Activated CD4-positive, alpha-beta T cell treated with anti-CD3 and anti-CD28 coated beads, Interleukin-2, Interleukin-6, amounts not matched to agents 100 ng/mL and 50 ng/mL, durations not matched to agents 16 hours and 8 hours (primary cell): ENCODE results near the gene PLEKHA6.
"Not testable (repeated sequence)": the region's sequence is repeated elsewhere in the genome, so short reads cannot be mapped to it uniquely, and the experiment has no call there.

Experiments used
- DNase-seq: peaks from one replicate; pipeline ENCODE4 v3.0.0-alpha.2; 2020

Gene PLEKHA6

GRCh38 chr1:204258213-204259115 is 101.3 kb downstream of the PLEKHA6 start:
- peak; percentile 27 for DNase-seq

DNA sequence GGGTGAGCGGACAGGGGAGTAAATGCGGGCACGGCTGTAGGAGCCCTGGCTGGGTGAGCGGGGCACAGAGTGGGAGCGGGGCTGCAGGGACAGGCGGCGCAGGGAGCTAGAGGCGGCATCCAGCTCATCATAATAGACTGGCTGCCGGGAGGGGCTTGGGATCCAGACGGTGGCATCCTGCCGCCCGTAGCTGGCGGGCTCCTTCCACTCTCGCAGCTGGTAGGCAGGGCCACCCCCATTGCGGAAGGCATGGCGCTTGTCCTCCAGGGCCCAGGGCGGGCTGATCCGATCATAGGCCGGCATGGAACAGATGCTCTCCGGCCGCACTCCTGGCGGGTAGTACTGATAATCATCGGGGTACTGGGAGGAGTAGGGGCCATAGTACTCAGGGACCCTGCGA is 102.3 kb downstream of the PLEKHA6 start:
- no peak for DNase-seq

- DNase-seq: no peak
Observed at GRCh38 chr1:204256531-204256930, 103.2 kb downstream of the PLEKHA6 start.

- no peak for DNase-seq
Observed at GRCh38 chr1:204255966-204256365, 103.8 kb downstream of the PLEKHA6 start.

DNA sequence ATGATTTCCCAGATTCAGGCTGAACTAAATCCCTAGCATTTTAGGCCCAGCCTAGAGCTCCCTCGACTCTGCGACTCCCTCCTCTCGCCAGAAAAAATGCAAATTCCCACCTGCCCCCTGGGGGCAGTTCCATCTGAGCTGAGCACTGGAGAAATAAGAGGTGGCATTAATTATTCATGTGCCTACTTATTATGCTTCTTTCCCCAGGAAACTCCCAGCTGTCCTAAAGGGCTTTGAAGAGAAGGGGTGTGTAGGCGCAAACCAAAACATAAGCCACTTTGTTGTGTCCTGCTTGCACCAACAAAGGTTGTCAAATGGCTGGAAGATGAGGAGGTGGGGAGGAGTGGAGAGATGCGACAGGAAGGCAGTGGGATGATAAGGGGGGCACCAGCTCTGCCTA is 104.5 kb downstream of the PLEKHA6 start:
- DNase-seq: no peak

- DNase-seq: no peak
Observed at GRCh38 chr1:204254031-204254661, 105.6 kb downstream of the PLEKHA6 start.

DNA sequence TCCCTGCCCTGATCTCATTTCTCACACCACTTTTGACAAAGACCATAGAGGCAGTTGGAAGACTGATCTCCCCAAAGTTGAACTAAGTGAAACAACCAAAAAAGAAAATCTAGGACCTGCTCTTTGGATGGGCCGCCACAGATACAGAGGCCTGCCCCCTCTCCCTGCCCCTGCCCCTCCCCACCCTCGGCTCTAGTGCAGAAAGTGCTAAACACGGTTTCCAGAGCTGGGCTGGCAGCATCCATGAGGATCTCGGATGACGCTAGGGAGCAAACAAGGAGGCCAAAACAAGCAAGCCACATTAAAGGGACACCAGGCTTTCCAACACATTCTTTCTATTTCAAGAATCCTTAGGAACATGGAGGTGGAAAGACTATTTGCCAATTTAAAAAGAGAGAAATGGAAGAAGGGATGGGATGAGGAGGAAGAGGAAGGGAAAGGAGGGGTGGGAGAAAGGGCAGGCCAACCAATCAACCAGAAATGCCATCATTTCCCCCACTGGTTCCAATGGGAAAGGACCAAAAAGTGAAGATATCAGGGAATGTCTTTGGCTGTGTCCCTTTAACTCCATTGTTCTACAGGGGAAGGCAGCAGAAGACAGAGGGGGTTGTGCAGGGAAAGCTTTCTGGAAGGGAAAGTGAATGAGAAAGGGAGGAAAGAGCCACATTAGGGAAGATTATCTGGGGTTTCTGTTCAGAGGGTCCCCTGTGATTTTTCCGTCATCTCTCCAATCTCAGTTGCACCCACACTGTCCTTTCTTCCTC is 107.6 kb downstream of the PLEKHA6 start:
- no peak for DNase-seq

GRCh38 chr1:204251286-204251685 is 108.4 kb downstream of the PLEKHA6 start:
- no peak for DNase-seq

GRCh38 chr1:204250428-204251030 is 109.2 kb downstream of the PLEKHA6 start:
- no peak for DNase-seq

GRCh38 chr1:204249736-204250427 is 109.8 kb downstream of the PLEKHA6 start:
- DNase-seq: no peak

GRCh38 chr1:204248954-204249353 is 110.8 kb downstream of the PLEKHA6 start:
- no peak for DNase-seq

DNA sequence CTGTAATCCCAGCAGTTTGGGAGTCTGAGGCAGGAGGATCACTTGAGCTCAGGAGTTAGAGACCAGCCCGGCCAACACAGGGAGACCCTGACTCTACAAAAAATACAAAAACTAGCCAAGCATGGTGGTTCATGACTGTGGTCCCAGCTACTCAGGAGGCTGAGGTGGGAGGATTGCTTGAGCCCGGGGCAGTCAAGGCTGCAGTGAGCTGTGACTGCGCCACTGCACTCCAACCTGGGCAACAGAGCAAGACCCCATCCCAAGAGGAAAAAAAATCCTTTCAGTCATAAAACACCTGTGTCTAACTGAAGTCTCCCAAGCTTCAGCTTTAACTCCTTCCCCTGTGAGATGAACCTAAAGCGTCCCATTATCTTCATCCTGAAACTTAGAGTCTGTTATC is 112.9 kb downstream of the PLEKHA6 start:
- no peak for DNase-seq

- DNase-seq: no peak
Observed at GRCh38 chr1:204242920-204243319, 116.8 kb downstream of the PLEKHA6 start.

- no peak for DNase-seq
Observed at GRCh38 chr1:204241914-204242313, 117.8 kb downstream of the PLEKHA6 start.

DNA sequence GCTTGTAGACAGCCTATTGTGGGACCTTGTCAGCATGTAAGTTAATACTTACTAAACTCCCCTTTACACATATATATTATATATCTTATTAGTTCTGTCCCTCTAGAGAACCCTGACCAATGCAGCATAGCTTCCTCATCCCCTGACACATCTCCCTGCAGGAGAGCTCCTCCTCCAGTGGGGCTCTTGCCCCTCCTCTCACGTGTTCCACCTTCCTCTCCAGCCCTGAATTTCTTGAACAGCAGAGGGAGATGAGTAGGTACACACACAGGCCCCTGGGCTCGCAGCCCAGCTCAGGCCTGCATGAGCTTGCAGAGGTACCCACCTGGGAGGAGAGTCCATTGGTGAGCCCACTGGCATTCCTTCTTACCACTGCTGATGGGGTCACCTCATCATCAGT is 118.7 kb downstream of the PLEKHA6 start:
- DNase-seq: no peak

DNA sequence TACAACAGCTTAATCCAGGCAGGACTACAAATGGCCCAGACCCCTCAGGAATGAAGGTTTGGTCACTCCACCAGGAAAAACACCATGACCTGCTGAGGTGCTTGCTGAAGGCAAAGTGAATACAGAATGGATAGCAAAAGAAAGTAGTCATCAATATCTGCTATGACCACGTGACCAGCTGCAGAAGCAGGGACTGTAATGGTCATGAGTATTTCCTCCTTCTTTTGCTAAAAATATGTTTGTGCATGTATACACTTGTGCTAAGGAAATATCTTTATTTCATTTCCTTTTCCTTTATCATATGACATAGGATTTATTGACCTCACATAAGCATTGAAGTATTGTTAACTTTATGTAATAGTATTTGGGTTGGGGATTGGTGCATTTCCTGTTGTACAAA is 119.5 kb downstream of the PLEKHA6 start:
- DNase-seq: no peak

DNA sequence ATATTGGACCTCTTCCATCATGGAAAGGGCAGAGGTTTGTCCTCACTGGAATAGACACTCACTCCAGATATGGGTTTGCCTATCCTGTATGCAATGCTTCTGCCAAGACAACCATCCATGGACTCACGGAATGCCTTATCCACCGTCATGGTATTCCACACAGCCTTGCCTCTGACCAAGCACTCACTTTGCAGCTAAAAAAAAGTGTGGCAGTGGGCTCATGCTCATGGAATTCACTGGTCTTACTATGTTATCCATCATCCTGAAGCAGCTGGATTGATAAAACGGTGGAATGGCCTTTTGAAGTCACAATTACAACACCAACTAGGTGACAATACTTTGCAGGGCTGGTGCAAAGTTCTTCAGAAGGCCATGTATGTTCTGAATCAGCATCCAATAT is 120.3 kb downstream of the PLEKHA6 start:
- DNase-seq: not testable (repeated sequence)

GRCh38 chr1:204238520-204238919 is 121.2 kb downstream of the PLEKHA6 start:
- DNase-seq: not testable (repeated sequence)

- DNase-seq: not testable (repeated sequence)
Observed at GRCh38 chr1:204237515-204237914, 122.2 kb downstream of the PLEKHA6 start.

DNA sequence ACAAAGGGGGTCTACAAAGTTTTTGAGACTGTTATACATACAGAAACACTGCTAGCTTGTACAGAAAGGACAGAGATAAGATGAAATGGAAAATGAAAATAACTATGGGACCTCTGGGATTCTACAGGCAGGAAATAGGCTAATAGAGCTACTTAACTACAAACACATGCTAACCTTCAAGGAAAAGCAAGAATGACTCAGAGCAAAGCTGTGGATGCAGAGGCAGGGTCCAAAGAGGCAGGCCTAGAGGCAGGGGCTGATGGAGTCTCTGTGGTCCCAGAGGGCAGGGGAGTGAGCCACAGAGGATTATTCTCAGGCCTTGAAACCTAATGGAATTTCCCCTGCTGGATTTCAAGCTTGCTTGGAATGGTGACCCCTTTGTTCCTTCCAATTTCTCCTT is 127.2 kb downstream of the PLEKHA6 start:
- no peak for DNase-seq

DNA sequence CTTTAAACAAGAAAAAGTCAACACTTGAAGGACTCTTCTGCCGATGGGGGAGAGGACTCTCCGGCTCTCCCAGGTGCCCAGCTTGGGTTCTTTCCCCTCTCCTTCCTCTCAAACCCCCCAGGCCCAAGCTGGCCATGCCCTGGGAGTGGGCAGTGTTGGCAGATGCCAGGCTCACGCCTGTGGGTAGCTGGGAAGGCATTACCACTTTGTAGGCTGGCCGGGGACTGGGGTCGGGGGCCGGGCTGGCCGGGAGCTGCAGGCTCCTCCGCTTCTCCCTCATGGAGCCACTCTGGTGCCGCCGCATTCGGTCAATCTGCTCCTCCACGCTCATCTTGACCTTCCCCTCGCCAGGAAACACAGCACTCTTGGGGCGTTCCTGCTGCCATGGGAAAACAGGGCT is 129.5 kb downstream of the PLEKHA6 start:
- no peak for DNase-seq

GRCh38 chr1:204228896-204229295 is 130.8 kb downstream of the PLEKHA6 start:
- DNase-seq: no peak
